ENCODE results near the gene L3MBTL4. TPM values are rescaled to one million over a fixed set of nuclear protein-coding genes. Genes with fewer than 3 reads are reported as not detected.

The L3MBTL4 gene
- total and polyA plus RNA-seq, 9 of the 15 experiments (the other 6 are each of a cell fraction or from before 2014, with no cell fraction given) = not detected

- no peak for TF ChIP-seq RERE (CRISPR knock-in tag; IDR thresholded peaks at IDR 0.05; ENCODE audit: borderline replicate concordance)
- no peak for TF ChIP-seq RBM15 (IDR thresholded peaks at IDR 0.05; ENCODE audit: insufficient read depth, low read length)
- TF ChIP-seq NUFIP1 (IDR thresholded peaks at IDR 0.05; ENCODE audit: partially characterized antibody) = no peak
- no peak for TF ChIP-seq TCF7L2 (IDR thresholded peaks at IDR 0.05; ENCODE audit: low read depth, low read length)
These were observed 46.7 kb downstream of the L3MBTL4 start (continued) for GRCh38 chr18:6368017-6368416.

GRCh38 chr18:6367208-6367607 is 47.5 kb downstream of the L3MBTL4 start:
- H2AFZ ChIP-seq (ENCODE audit: low read depth, low read length) = no peak overlapping the region
- H3K4me3 ChIP-seq = no peak overlapping the region
- in situ Hi-C loops (cut with MboI) (no loop called here), intact Hi-C loops (cut with micrococcal nuclease) (no loop called here)
- ChIA-PET CTCF (ENCODE audit: low intra/inter-chr PET ratio) (no interaction called here), POLR2A (no interaction called here)
- 0% methylated on average over 3 of the region's 3 CpGs for WGBS (ENCODE audit: insufficient coverage, low coverage, missing lambda C conversion rate)
- H3K9ac ChIP-seq (ENCODE audit: insufficient read depth in 1 of 2, low read depth in 2 of 2, low read length in 2 of 2) = no peak overlapping the region
- no peaks in the 10 kb centered on the region for H3K9me3 ChIP-seq (replicated peaks; ENCODE audit: control insufficient read depth, insufficient read depth, low read depth, low read length)
- DNase-seq (ENCODE audit: extremely low read depth in 1 of 4, low spot score in 3 of 4) = no peak
- no peaks in the 10 kb centered on the region for H3K4me1 ChIP-seq (replicated peaks in 1 of 2; ENCODE audit: control insufficient read depth in 2 of 2, insufficient read depth in 2 of 2, low read length in 2 of 2)
- no peak overlapping the region for H3K27ac ChIP-seq (ENCODE audit: extremely low read depth, low read depth, low read length)
- no peaks in the 10 kb centered on the region for H3K36me3 ChIP-seq (ENCODE audit: control insufficient read depth, insufficient read depth, low read length)
- H3K9me1 ChIP-seq (ENCODE audit: control insufficient read depth, insufficient read depth, low read length) = no peaks in the 10 kb centered on the region
- no peaks in the 10 kb centered on the region; a peak in 1 of 5 replicates for H3K27me3 ChIP-seq (ENCODE audit: control insufficient read depth in 2 of 2, insufficient read depth in 2 of 2, low read length in 2 of 2)
- FAIRE-seq = no peak
- no peak overlapping the region for H3K4me2 ChIP-seq (ENCODE audit: insufficient read depth, low read length)
- no peaks in the 10 kb centered on the region for H4K20me1 ChIP-seq (replicated peaks; ENCODE audit: control insufficient read depth, insufficient read depth, low read length)
- no TSS peak for BruUV-seq (replicated peaks)
- no peaks in the 10 kb centered on the region for H3K79me2 ChIP-seq (ENCODE audit: control insufficient read depth, insufficient read depth, low read length)
- ATAC-seq = no peak
- TF ChIP-seq HMG20A (CRISPR knock-in tag; conservative IDR thresholded peaks at IDR 0.05) (no peak), FOXJ2 (tag; IDR thresholded peaks at IDR 0.05) (no peak), BRF2 (IDR thresholded peaks at IDR 0.05; ENCODE audit: borderline replicate concordance, insufficient read depth, insufficient read length) (no peak), BRCA1 (IDR thresholded peaks at IDR 0.05) (no peak), BRCA1 (CRISPR knock-in tag; IDR thresholded peaks at IDR 0.05) (no peak), NCOA1 (IDR thresholded peaks at IDR 0.05; ENCODE audit: low read depth) (no peak), POLR2G (IDR thresholded peaks at IDR 0.05; ENCODE audit: low read depth, low read length) (no peak), LCOR (CRISPR knock-in tag; IDR thresholded peaks at IDR 0.05) (no peak), GABPB1 (CRISPR knock-in tag; IDR thresholded peaks at IDR 0.05) (no peak), PRPF4 (IDR thresholded peaks at IDR 0.05; ENCODE audit: insufficient read depth, low read depth, low read length, poor library complexity, severe bottlenecking) (no peak), KLF16 (IDR thresholded peaks at IDR 0.05) (no peak), CBX1 (IDR thresholded peaks at IDR 0.05; ENCODE audit: low read depth) (no peak)

Data from K562 (cell line).